GM12864 (cell line): ENCODE results near the gene ASIC2.

Experiments
- DNase-seq: peaks from one replicate; pipeline ENCODE4 v3.0.0-alpha.2; 2011; ENCODE audit warnings: low read depth
- H3K4me3 ChIP-seq: 2 replicates; pipeline ENCODE4 v1.5.1; 2011; ENCODE audit warnings: mild to moderate bottlenecking, low read depth, low read length, control low read depth
- CTCF ChIP-seq: IDR thresholded peaks from 2 replicates; pipeline ENCODE4 v1.5.1; 2011; ENCODE audit warnings: low read depth, mild to moderate bottlenecking, moderate library complexity, low read length, control low read depth, inconsistent platforms; ENCODE audit errors: missing control alignments

Gene ASIC2

GRCh38 chr17:33197342-33197741, 95.8 kb downstream of the ASIC2 start:
- H3K4me3 ChIP-seq: no peak overlapping the region
- no peak for TF ChIP-seq CTCF
- no peak for DNase-seq

GRCh38 chr17:33196883-33197282, 96.2 kb downstream of the ASIC2 start:
- no peak for DNase-seq
- TF ChIP-seq CTCF: no peak
- H3K4me3 ChIP-seq: no peak overlapping the region

GRCh38 chr17:33192951-33193911, 99.9 kb downstream of the ASIC2 start:
- TF ChIP-seq CTCF: no peak
- no peak for DNase-seq
- no peak overlapping the region for H3K4me3 ChIP-seq

- no peak overlapping the region for H3K4me3 ChIP-seq
- TF ChIP-seq CTCF: no peak
- no peak for DNase-seq
Measured at GRCh38 chr17:33183487-33184026, 109.5 kb downstream of the ASIC2 start.

GRCh38 chr17:33179151-33179550, 113.9 kb downstream of the ASIC2 start:
- TF ChIP-seq CTCF: no peak
- no peak for DNase-seq
- H3K4me3 ChIP-seq: no peak overlapping the region

GRCh38 chr17:33178681-33179080, 114.4 kb downstream of the ASIC2 start:
- no peak overlapping the region for H3K4me3 ChIP-seq
- no peak for DNase-seq
- no peak for TF ChIP-seq CTCF

- no peak for DNase-seq
- no peak for TF ChIP-seq CTCF
- H3K4me3 ChIP-seq: no peak overlapping the region
Measured at GRCh38 chr17:33175562-33175961, 117.5 kb downstream of the ASIC2 start.
